Fibroblast of mammary gland (primary cell): ENCODE results near the gene SRPRB.

ENCODE experiments used
- DNase-seq: peaks from one replicate; pipeline ENCODE4 v3.0.0-alpha.2; 2010; ENCODE audit warnings: low read depth
- H3K4me3 ChIP-seq: 2 replicates; pipeline ENCODE4 v1.5.1; 2011; ENCODE audit warnings: low read depth, mild to moderate bottlenecking, low read length, moderate library complexity; ENCODE audit not compliant: control insufficient read depth
- CTCF ChIP-seq: conservative IDR thresholded peaks from 2 replicates; pipeline ENCODE4 v1.5.1; 2011; ENCODE audit warnings: low read depth, low read length, inconsistent platforms; ENCODE audit not compliant: control insufficient read depth, insufficient read depth

The SRPRB gene

GRCh38 chr3:133836497-133837158 is 31.0 kb downstream of the SRPRB start:
- H3K4me3 ChIP-seq: no peak overlapping the region
- no peak for TF ChIP-seq CTCF
- no peak for DNase-seq

- TF ChIP-seq CTCF: no peak
- no peak for DNase-seq
- no peak overlapping the region for H3K4me3 ChIP-seq
Measured at GRCh38 chr3:133837487-133838295, 32.1 kb downstream of the SRPRB start.

GRCh38 chr3:133838296-133838789 is 32.7 kb downstream of the SRPRB start:
- no peak overlapping the region for H3K4me3 ChIP-seq
- no peak for TF ChIP-seq CTCF
- no peak for DNase-seq

- TF ChIP-seq CTCF: no peak
- H3K4me3 ChIP-seq: no peak overlapping the region
- DNase-seq: no peak
Measured at GRCh38 chr3:133838916-133839800, 33.5 kb downstream of the SRPRB start.

GRCh38 chr3:133840055-133840737 is 34.6 kb downstream of the SRPRB start:
- DNase-seq: no peak
- no peak overlapping the region for H3K4me3 ChIP-seq
- no peak for TF ChIP-seq CTCF

- TF ChIP-seq CTCF: no peak
- no peak overlapping the region for H3K4me3 ChIP-seq
- no peak for DNase-seq
Measured at GRCh38 chr3:133840767-133841166, 35.2 kb downstream of the SRPRB start.
